ENCODE results near the gene LRRC46. TPM values are rescaled to one million over a fixed set of nuclear protein-coding genes. Genes with fewer than 3 reads are reported as not detected.

LRRC46 gene
- total and polyA plus RNA-seq, 9 of the 15 experiments (the other 6 are each of a cell fraction or from before 2014, with no cell fraction given), result 0.39 to 1.4 (median 0.53) TPM; not detected in 1

DNA sequence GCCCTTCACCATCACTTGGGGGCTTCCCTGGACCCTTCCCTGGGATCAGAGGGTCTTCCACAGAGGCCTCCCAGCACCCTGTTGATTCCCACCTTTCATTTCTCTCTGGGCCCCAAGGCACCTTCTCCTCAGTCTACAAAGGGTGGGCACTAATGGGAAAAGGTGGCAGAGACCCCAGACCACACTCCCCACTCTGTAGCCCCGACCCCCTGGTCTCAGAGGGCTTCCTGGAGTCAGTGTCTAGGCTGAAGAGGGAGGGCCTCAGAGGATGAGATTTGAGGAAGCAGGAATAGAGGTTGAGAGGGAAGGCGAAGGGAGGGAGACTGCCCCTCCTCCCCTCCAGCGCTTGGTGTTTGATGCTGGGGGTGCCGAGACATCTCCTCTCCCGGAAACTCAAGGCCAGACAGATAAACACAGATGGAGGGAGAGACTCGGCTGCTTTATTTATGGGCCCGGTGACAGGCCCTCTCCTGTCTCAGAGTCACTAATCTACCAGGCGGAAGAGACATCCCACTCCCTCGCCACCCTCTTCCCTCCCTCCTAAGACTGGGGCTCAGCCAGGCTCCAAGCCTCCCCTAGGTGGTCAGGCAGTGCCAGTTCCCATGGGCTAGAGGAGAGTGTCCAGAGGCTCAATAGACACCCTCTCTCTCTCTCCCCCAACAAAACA, 46.0 kb downstream of the LRRC46 start (continued):
- TF ChIP-seq REST (IDR thresholded peaks at IDR 0.05; ENCODE audit: borderline replicate concordance) (no peak; the same call in 1 of the 2 replicates), REST (CRISPR knock-in tag; IDR thresholded peaks at IDR 0.05; ENCODE audit: low read depth) (no peak), ZNF668 (CRISPR knock-in tag; IDR thresholded peaks at IDR 0.05) (no peak), U2AF2 (optimal IDR thresholded peaks at IDR 0.05; ENCODE audit: low read depth, low read length) (no peak), RBM39 (optimal IDR thresholded peaks at IDR 0.05; ENCODE audit: low read depth, low read length) (peak; percentile 32), RFX5 (IDR thresholded peaks at IDR 0.05; ENCODE audit: low read depth, low read length) (no peak), L3MBTL2 (IDR thresholded peaks at IDR 0.05) (0 out of 2 replicates have a peak, but pooled peaks have one; percentile 29), ZHX1 (conservative IDR thresholded peaks at IDR 0.05; ENCODE audit: low read length) (no peak), CHD4 (IDR thresholded peaks at IDR 0.05; ENCODE audit: insufficient read depth, insufficient replicate concordance, low read depth, low read length, poor library complexity, severe bottlenecking) (no peak), TBP (optimal IDR thresholded peaks at IDR 0.05; ENCODE audit: low read depth, low read length) (no peak), TEAD1 (CRISPR knock-in tag; IDR thresholded peaks at IDR 0.05) (peak in 1 of 2 experiments; percentile 60; a peak in 1 of 4 replicates), XRCC3 (IDR thresholded peaks at IDR 0.05) (no peak)
- TF ChIP-seq, protein P1, sequence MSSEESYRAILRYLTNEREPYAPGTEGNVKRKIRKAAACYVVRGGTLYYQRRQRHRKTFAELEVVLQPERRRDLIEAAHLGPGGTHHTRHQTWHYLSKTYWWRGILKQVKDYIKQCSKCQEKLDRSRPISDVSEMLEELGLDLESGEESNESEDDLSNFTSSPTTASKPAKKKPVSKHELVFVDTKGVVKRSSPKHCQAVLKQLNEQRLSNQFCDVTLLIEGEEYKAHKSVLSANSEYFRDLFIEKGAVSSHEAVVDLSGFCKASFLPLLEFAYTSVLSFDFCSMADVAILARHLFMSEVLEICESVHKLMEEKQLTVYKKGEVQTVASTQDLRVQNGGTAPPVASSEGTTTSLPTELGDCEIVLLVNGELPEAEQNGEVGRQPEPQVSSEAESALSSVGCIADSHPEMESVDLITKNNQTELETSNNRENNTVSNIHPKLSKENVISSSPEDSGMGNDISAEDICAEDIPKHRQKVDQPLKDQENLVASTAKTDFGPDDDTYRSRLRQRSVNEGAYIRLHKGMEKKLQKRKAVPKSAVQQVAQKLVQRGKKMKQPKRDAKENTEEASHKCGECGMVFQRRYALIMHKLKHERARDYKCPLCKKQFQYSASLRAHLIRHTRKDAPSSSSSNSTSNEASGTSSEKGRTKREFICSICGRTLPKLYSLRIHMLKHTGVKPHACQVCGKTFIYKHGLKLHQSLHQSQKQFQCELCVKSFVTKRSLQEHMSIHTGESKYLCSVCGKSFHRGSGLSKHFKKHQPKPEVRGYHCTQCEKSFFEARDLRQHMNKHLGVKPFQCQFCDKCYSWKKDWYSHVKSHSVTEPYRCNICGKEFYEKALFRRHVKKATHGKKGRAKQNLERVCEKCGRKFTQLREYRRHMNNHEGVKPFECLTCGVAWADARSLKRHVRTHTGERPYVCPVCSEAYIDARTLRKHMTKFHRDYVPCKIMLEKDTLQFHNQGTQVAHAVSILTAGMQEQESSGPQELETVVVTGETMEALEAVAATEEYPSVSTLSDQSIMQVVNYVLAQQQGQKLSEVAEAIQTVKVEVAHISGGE (CRISPR knock-in tag; IDR thresholded peaks at IDR 0.05), result no peak
